Dendritic cell treated with granulocyte-macrophage colony-stimulating factor and Interleukin-4, amounts not matched to agents 40 ng/mL and 50 ng/mL, for 4 days (primary cell): ENCODE measurements around the gene SERPINE3.

Source experiments
- H3K27ac Mint-ChIP-seq: one replicate; pipeline ENCODE4 v1.8.0; 2022; ENCODE audit warnings: mild to moderate bottlenecking, mixed read lengths
- H3K27me3 Mint-ChIP-seq: one replicate; pipeline ENCODE4 v1.8.0; 2022; ENCODE audit warnings: mild to moderate bottlenecking, mixed read lengths
- H3K36me3 Mint-ChIP-seq: one replicate; pipeline ENCODE4 v1.8.0; 2022; ENCODE audit warnings: low read depth, mixed read lengths
- H3K4me1 Mint-ChIP-seq: one replicate; pipeline ENCODE4 v1.8.0; 2022; ENCODE audit warnings: low read depth, mixed read lengths
- H3K4me3 Mint-ChIP-seq: one replicate; pipeline ENCODE4 v1.8.0; 2022; ENCODE audit warnings: mild to moderate bottlenecking, moderate library complexity, mixed read lengths
- H3K9me3 Mint-ChIP-seq: one replicate; pipeline ENCODE4 v1.8.0; 2022; ENCODE audit warnings: mixed read lengths
- intact Hi-C: fragments of 100-400 bp; cut with micrococcal nuclease; formaldehyde crosslinking; loops from one replicate; pipeline ENCODE4 v1.15.0; 2022

The SERPINE3 gene

DNA sequence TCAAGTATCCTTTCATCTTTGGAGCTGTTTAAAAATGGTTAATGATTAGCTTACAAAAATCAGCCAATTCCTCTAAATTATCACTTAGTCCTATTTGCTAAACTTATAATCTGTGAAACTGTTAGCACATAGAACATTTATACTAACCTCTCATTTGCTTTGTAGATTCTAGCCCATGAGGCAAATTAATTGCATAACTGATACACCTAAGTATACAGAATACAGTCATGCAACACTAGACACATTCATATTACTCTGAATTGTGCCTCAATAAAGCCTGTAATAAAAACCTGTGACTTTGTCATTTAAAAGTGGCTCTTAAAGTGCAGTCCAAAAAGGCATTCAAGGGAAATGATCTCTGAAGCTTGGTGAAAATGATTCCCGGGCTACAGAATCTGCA, 21.0 kb downstream of the SERPINE3 start:
- intact Hi-C loops: no loop called here
- Mint-ChIP-seq H3K27ac (no peak overlapping the region), H3K27me3 (no peaks in the 10 kb centered on the region), H3K36me3 (peaks cover 37% of the 10 kb centered on the region), H3K4me1 (no peaks in the 10 kb centered on the region), H3K9me3 (no peaks in the 10 kb centered on the region), H3K4me3 (no peak overlapping the region)

DNA sequence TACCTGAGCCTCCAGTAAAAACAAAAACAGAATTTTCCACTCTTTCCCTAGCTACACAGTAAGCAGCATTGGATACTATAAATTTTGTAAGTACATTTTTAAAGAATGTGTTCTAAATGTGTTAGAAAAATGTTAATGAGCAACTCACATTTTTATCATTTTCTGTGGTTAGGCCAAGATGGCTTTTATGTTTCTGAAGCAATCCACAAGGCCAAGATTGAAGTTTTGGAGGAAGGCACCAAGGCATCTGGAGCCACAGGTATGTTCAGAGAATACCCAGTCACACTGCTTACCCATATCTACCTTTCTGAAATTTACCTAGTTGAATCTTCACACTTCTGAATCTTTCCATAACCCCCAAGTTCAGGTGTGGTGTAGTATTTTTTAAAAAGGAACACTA, 21.6 kb downstream of the SERPINE3 start:
- Mint-ChIP-seq H3K4me3 (no peak overlapping the region), H3K27ac (no peak overlapping the region), H3K4me1 (no peaks in the 10 kb centered on the region), H3K27me3 (no peaks in the 10 kb centered on the region), H3K36me3 (peaks cover 40% of the 10 kb centered on the region), H3K9me3 (no peaks in the 10 kb centered on the region)
- intact Hi-C loops: no loop called here

DNA sequence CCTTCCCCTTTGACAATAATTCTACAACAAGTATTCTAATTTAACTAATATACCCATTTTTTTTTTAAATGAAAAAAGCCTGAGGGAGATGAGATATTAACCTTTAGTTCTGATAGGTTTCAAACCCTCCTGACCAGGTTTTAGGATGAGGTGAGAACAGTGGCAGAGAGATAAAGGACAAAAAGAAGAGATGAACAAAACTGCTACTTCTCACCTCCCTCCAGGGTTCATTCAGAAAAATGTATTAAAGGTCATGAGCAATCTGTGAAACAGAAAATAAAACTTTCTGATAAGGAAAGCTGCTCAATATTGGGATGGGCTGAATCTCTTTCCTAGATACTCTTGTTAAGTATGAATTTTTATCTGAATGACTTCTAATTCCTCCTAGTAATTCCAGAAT, 24.1 kb downstream of the SERPINE3 start:
- intact Hi-C loops: no loop called here
- no peaks in the 10 kb centered on the region for H3K27me3 Mint-ChIP-seq
- no peaks in the 10 kb centered on the region for H3K9me3 Mint-ChIP-seq
- H3K4me3 Mint-ChIP-seq: no peak overlapping the region
- no peak overlapping the region for H3K27ac Mint-ChIP-seq
- no peaks in the 10 kb centered on the region for H3K4me1 Mint-ChIP-seq
- H3K36me3 Mint-ChIP-seq: peaks cover 54% of the 10 kb centered on the region

DNA sequence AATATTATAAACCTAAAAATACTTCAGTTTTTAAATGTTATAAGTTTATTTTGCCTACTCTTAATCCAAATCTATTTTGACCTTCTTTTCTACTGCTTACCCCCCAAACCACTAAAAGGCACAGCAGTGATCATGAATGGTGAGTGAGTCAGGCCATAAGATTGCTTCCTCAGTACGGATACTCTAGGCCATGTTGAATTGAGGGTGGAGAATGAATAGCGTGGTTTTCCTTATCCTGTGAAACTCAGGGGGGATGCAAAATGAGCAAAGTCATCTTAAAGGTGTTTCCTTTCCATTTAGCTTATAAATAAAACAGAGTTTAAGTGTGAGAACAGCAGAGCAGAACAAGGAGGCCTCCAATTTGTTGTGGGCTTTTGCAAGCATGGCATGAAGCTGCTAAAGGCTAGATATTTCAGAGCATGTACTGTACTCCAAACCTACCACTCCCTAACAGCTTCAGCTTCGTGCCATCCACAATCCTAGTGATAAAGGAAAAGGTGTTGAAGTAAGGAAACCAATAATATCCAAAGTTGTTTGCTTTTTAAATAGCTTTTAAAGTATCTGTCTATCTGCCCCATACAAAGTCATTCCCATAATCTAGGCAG, 25.0 kb downstream of the SERPINE3 start:
- Mint-ChIP-seq H3K27ac (no peak overlapping the region), H3K4me1 (no peaks in the 10 kb centered on the region), H3K9me3 (no peaks in the 10 kb centered on the region), H3K4me3 (no peak overlapping the region), H3K36me3 (peaks cover 61% of the 10 kb centered on the region), H3K27me3 (no peaks in the 10 kb centered on the region)
- intact Hi-C loops: no loop called here

DNA sequence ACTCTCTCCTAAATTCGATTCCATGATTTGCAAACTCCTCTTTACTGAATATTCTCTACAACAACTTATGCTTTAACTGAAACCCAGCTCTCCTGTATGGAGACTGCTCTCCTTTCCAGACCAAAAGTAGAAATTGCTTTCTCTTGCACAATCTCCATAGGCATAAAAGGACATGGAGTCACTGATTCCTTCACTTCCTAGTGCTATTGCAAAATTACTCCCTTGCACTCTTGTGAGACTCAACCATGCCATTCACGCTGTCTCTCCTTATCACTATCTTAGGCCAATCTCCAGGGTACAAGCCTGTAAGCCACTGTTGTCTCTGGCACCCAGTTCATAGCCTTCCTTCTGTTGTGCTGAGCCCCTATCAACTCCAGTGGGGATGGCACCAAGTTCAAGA, 30.6 kb downstream of the SERPINE3 start:
- Mint-ChIP-seq H3K27me3 (no peaks in the 10 kb centered on the region), H3K4me3 (no peak overlapping the region), H3K9me3 (no peaks in the 10 kb centered on the region), H3K4me1 (peaks cover 8% of the 10 kb centered on the region), H3K36me3 (peaks cover 36% of the 10 kb centered on the region), H3K27ac (no peak overlapping the region)
- intact Hi-C loops: no loop called here

DNA sequence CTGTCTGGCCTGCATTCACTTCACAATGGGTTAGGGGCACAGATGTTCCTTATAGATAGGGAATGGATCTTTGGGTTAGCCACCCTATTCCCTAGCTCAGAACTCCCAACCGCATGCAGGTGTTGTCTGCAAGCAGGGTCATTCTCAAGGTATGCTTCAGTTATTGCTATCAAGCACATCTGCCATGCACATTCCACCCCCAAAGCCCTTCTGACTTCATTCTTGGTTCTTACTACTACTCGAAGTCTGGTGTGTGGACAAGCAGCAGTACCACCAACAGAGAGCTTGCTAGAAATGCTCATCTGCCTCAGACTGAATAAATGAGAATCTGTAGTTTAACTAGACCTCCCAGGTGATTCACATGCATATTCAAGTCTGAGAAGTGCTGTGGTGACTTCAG, 31.3 kb downstream of the SERPINE3 start:
- Mint-ChIP-seq H3K27me3 (no peaks in the 10 kb centered on the region), H3K27ac (no peak overlapping the region), H3K36me3 (peaks cover 35% of the 10 kb centered on the region), H3K4me3 (no peak overlapping the region), H3K4me1 (peaks cover 8% of the 10 kb centered on the region), H3K9me3 (no peaks in the 10 kb centered on the region)
- intact Hi-C loops: no loop called here

DNA sequence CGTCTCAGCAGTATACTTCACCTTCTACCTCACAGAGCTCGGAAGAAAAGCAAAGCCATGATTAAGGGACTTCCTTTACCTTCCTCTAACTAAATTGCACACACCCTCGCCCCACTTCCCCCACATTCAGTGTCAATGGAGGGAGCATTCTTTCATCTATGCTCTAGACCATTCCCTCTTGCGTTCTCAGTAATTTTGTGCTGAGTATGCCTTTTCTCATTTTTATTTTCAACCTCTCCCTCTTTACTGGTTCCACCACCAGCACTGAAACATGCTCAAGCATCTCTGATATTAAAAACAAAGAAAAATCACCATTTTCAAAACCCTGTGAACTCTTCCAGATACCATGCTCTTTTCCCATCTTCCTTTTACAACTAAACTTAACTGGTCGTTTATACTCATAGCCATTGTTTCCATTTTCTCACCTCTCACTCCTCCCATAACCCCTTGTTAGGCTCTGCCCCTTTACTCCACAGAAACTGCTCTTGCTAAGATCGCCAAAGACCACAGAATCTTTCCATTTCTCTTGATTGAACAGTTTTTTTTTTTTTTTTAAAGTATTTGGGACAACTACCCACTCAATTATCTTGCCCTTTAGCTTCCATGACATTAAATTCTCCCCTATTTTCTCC, 32.4 kb downstream of the SERPINE3 start:
- intact Hi-C loops: no loop called here
- Mint-ChIP-seq H3K27ac (no peak overlapping the region), H3K27me3 (no peaks in the 10 kb centered on the region), H3K4me1 (peaks cover 8% of the 10 kb centered on the region), H3K4me3 (no peak overlapping the region), H3K9me3 (no peaks in the 10 kb centered on the region), H3K36me3 (peaks cover 24% of the 10 kb centered on the region)

DNA sequence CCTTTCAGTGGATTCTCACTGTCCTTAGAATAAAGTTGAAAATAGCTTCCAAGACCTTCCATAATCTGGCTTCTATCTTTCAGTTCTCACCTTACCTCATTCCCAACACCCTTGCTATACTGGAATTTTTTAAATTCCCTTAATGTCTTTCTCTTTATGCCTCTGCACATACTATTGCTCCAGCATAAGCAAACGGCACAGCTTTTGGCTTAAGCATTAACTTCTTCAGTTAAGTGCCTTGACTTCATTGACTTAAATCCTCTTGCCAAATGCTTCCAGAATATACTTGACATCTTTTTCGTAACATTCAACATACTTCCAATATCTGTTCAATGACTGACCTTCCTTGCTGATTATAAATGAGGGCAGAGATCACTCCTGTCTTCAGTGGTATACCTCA, 34.0 kb downstream of the SERPINE3 start:
- H3K27ac Mint-ChIP-seq: no peak overlapping the region
- no peaks in the 10 kb centered on the region for H3K9me3 Mint-ChIP-seq
- peaks cover 8% of the 10 kb centered on the region for H3K4me1 Mint-ChIP-seq
- H3K27me3 Mint-ChIP-seq: no peaks in the 10 kb centered on the region
- H3K4me3 Mint-ChIP-seq: no peak overlapping the region
- intact Hi-C loops: no loop called here
- peaks cover 20% of the 10 kb centered on the region for H3K36me3 Mint-ChIP-seq

DNA sequence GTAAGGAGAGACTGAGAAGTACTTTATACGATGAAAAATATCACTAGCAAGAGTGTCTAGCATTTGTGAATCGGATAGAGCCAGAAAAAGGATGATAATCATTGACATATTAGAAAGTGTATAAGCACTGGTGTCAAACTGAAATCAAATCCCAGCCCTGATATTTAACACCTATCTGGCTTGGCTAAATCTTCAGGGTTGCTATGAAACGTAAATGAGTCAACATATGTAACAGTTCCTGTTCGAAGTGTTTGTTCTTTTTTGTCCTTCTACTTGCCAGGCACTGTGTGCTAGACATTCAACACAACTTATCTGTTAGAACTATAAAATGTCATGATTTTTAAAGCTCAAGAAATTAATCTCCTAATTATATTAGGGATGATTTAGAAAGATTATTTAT, 40.8 kb downstream of the SERPINE3 start:
- Mint-ChIP-seq H3K4me1 (no peaks in the 10 kb centered on the region), H3K36me3 (peaks cover 19% of the 10 kb centered on the region), H3K9me3 (no peaks in the 10 kb centered on the region), H3K27ac (no peak overlapping the region), H3K4me3 (no peak overlapping the region), H3K27me3 (no peaks in the 10 kb centered on the region)
- intact Hi-C loops: no loop called here

DNA sequence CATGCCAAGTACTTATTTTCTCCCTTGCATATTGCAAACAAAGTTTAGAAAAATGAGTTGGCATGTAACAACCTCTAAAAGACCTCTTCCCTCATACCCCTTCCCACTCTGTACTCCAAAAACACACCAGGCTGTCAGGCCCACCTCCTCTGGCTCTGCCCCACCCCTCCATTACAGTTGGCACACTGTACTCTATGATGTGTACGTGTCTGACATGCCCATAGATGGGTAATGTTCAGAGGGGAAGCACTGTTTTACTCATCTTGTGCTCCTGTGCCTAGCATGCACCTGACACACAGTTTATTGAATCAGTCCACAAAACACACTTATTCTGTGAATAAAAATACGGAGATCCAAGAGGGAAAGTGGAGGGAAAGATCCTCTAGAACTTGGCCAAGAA, 45.6 kb downstream of the SERPINE3 start:
- peaks cover 35% of the 10 kb centered on the region for H3K36me3 Mint-ChIP-seq

DNA sequence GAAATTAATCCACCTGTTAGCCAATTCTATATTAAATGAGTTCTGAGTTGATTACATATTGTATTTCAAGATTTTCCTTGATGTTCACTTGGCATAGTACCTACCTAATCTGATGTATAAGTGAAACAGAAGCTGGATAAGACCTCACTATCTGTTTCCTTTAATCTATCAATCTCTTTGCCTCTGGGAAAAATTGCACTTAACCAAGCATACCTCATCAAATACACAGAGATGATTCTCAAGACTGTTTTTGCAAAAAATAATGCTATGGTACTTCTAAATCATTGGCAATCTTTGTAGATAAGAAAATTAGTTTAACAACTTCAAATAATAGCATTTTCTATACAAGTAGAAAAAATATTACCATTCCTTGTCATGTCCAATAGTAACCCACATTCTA, 55.2 kb downstream of the SERPINE3 start:
- Mint-ChIP-seq H3K27me3 (no peaks in the 10 kb centered on the region), H3K9me3 (no peaks in the 10 kb centered on the region), H3K4me3 (no peak overlapping the region), H3K27ac (no peak overlapping the region), H3K4me1 (peaks cover 8% of the 10 kb centered on the region), H3K36me3 (peaks cover 13% of the 10 kb centered on the region)
- intact Hi-C loops: no loop called here

More for the DNA sequence above, 45.6 kb downstream of the SERPINE3 start:
- no peak overlapping the region for H3K27ac Mint-ChIP-seq
- H3K4me3 Mint-ChIP-seq: no peak overlapping the region
- no peaks in the 10 kb centered on the region for H3K27me3 Mint-ChIP-seq
- H3K9me3 Mint-ChIP-seq: no peaks in the 10 kb centered on the region
- H3K4me1 Mint-ChIP-seq: peaks cover 5% of the 10 kb centered on the region
- intact Hi-C loops: no loop called here

DNA sequence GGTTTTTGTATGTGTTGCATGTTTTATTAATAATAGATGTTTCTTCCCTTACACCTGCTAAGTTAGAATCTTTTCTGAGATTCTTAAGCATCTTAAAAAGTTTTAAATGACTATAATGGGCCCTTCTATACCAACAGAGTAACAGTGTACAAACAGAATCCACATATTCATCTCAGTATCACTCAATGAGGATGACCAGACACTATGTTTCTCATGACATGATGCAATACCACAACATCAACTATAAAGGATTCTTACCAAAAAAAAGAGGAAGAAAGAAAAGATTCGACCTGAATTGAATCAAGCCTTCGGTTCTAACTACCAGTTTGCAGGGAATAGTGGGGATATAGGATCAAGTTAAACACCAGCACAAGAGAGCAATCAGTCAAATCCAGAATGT, 56.9 kb downstream of the SERPINE3 start:
- Mint-ChIP-seq H3K4me1 (peaks cover 8% of the 10 kb centered on the region), H3K27me3 (no peaks in the 10 kb centered on the region), H3K36me3 (peaks cover 16% of the 10 kb centered on the region), H3K9me3 (no peaks in the 10 kb centered on the region), H3K27ac (no peak overlapping the region), H3K4me3 (no peak overlapping the region)
- intact Hi-C loops: no loop called here

DNA sequence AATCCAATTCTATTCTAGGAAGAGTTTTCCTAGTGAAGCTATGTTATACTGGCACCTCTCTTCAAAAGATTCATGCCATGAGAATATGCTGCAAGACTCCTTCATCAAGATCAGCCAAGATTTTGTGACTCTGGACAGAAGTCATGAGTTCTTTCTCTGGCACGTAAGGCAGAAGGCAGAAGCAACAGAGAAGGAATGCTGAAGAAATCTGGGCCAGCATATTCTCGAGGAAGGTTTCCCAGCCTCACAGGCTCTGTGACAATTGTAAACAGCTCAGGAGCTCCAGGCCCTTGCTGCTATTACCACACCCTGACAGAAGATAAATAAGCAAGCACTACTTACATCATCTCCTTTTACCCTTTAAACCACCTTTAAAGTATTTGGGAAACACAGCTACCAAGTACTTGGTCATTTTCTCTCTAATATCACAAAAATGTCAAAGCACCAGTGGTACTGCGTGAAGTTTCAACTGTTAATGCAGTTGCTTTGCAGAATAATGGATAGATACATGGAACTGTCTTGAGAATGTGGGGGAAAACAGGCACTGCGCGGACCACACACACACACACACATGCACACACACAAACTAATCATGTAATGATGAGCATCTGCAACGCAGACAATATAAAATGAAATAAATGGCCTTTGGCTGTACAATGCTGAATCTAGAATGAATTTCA, 57.9 kb downstream of the SERPINE3 start:
- peaks cover 8% of the 10 kb centered on the region for H3K4me1 Mint-ChIP-seq
- H3K4me3 Mint-ChIP-seq: no peak overlapping the region
- intact Hi-C loops: no loop called here
- H3K9me3 Mint-ChIP-seq: no peaks in the 10 kb centered on the region
- peaks cover 15% of the 10 kb centered on the region for H3K36me3 Mint-ChIP-seq
- H3K27ac Mint-ChIP-seq: no peak overlapping the region
- H3K27me3 Mint-ChIP-seq: no peaks in the 10 kb centered on the region

DNA sequence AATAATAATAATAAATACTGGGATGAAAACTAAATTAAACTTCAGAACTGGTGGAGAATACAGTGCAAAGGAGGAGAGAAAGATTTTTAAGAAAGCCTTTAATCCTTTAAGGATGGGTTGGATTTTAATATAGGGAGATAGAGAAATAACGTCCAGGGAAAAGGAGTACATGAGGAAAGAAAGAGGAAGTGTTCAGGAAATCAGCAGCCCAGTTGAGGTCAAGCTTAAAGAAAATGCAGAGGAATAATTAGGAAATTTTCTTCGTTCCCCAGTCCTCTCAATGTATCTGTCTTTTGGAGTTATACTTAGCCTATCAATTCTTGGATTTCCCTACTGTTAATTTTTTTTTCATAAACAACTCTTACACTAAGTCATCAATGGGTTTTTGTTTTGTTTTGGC, 65.7 kb downstream of the SERPINE3 start:
- H3K4me1 Mint-ChIP-seq: peaks cover 30% of the 10 kb centered on the region

More for the DNA sequence above, 65.7 kb downstream of the SERPINE3 start:
- H3K4me3 Mint-ChIP-seq: no peak overlapping the region
- no peak overlapping the region for H3K27ac Mint-ChIP-seq
- H3K36me3 Mint-ChIP-seq: peaks cover 31% of the 10 kb centered on the region
- H3K27me3 Mint-ChIP-seq: no peaks in the 10 kb centered on the region
- intact Hi-C loops: no loop called here
- peaks cover 5% of the 10 kb centered on the region for H3K9me3 Mint-ChIP-seq
